ENCODE results near the gene SFT2D1. TPM values are rescaled to one million over a fixed set of nuclear protein-coding genes. Genes with fewer than 3 reads are reported as not detected.

SFT2D1 gene
- total RNA-seq, 1 donor from 2014 or later = 49.5 TPM

DNA sequence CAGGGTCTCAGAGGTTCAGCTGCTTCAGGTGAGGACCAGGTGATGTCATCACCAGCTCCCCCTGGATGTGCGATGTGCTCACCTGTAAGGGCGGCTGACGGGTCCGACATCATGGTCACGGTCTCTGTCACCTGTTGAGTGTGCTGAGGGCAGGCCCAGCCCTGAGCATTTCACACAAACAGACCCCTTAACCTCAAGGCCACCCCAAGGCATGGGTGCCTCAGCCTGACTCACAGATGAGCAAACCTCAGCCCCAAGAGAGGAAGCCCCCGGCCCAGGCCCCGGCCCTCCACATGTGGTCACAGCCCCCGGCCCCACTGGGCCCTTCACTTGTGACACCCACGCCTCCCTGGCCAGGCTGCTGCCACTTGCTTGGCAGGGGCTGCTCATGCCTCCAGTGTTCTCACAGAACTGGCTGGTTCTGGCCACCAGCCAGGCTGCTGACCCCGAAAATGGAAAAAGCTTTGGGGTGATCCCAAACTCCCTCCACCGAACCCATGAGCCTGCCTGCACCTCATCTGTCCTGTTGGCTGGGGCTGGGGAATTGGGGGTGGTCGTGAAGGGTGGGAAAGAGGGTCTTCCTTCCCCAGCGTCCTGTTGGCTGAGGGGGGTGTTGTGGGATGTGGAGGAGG is 67.5 kb downstream of the SFT2D1 start:
- CTCF ChIA-PET = interaction anchor here (0.6 to 1.7 kb wide), 5 partner anchors 11 to 126 kb away, joined by 3 to 13 read pairs (median 4); no protein-coding TSS in a partner anchor
- POLR2A ChIA-PET = no interaction called here
- ATAC-seq (ENCODE audit: low read depth) (no peak), DNase-seq (no peak)
- intact Hi-C loops (cut with micrococcal nuclease) = loop anchor here (1.0 to 5.0 kb wide), 6 partner anchors 38 to 352 kb away; partner anchors contain the start of gene RPS6KA2
- Mint-ChIP-seq H3K9me3 (no peaks in the 10 kb centered on the region), H3K27ac (no peak overlapping the region), H3K4me1 (peaks cover 8% of the 10 kb centered on the region), H3K4me3 (no peak overlapping the region), H3K27me3 (peaks cover 3% of the 10 kb centered on the region), H3K36me3 (ENCODE audit: low read depth) (no peaks in the 10 kb centered on the region)
- no peak for TF ChIP-seq CTCF (IDR thresholded peaks at IDR 0.05)

DNA sequence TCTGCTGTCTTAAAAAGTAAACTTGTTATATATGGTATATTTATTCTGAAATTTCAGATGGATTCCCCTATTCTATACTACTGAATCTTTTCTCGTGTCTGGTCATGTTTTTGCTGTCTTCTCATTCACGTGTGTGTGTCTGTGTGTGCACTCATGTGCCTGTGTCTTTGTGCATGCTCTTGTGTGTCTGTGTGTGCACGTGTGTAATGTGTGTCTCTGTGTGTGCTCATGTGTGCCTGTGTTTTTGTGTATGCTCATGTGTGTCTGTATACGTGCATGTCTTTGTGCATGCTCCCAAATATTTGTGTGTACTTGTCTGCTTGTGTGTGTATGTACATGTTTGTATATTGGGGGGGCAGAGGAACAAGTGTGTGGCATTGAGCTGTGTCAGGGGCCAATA is 68.2 kb downstream of the SFT2D1 start:
- CTCF ChIA-PET = interaction anchor here (1.0 to 1.7 kb wide), 3 partner anchors 12 to 127 kb away, joined by 3 to 13 read pairs (median 4); no protein-coding TSS in a partner anchor
- no peak overlapping the region for H3K4me3 Mint-ChIP-seq
- no peak overlapping the region for H3K27ac Mint-ChIP-seq
- no peak for DNase-seq
- TF ChIP-seq CTCF (IDR thresholded peaks at IDR 0.05) = no peak
- intact Hi-C loops (cut with micrococcal nuclease) = no loop called here
- peaks cover 3% of the 10 kb centered on the region for H3K27me3 Mint-ChIP-seq
- peaks cover 8% of the 10 kb centered on the region for H3K4me1 Mint-ChIP-seq
- H3K36me3 Mint-ChIP-seq (ENCODE audit: low read depth) = no peaks in the 10 kb centered on the region
- H3K9me3 Mint-ChIP-seq = no peaks in the 10 kb centered on the region
- POLR2A ChIA-PET = no interaction called here
- ATAC-seq (ENCODE audit: low read depth) = no peak

DNA sequence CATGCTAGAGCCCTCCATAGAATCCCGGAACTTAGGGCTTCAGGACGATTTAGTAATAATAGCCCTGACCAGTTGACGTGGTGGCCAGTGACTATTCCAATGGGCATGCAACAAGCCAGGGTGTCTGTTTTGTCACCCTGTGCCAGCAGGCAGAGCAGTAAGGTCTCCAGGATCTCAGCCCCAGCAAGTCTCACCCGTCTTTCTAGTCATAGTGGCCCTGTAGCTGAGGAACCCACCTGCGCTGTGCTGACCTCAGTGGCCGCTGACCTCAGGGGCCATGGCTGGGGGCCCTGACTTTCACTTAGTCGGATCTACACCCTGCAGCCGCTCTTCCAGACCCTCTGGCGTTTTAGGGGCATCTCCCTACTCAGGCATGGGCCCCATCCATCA is 71.0 kb downstream of the SFT2D1 start:
- Mint-ChIP-seq H3K27me3 (peaks cover 3% of the 10 kb centered on the region), H3K9me3 (no peaks in the 10 kb centered on the region), H3K27ac (no peak overlapping the region), H3K4me3 (no peak overlapping the region), H3K4me1 (peaks cover 6% of the 10 kb centered on the region), H3K36me3 (ENCODE audit: low read depth) (no peaks in the 10 kb centered on the region)
- intact Hi-C loops (cut with micrococcal nuclease) = no loop called here
- DNase-seq = no peak
- TF ChIP-seq CTCF (IDR thresholded peaks at IDR 0.05) = no peak
- ChIA-PET CTCF (no interaction called here), POLR2A (no interaction called here)
- ATAC-seq (ENCODE audit: low read depth) = no peak

DNA sequence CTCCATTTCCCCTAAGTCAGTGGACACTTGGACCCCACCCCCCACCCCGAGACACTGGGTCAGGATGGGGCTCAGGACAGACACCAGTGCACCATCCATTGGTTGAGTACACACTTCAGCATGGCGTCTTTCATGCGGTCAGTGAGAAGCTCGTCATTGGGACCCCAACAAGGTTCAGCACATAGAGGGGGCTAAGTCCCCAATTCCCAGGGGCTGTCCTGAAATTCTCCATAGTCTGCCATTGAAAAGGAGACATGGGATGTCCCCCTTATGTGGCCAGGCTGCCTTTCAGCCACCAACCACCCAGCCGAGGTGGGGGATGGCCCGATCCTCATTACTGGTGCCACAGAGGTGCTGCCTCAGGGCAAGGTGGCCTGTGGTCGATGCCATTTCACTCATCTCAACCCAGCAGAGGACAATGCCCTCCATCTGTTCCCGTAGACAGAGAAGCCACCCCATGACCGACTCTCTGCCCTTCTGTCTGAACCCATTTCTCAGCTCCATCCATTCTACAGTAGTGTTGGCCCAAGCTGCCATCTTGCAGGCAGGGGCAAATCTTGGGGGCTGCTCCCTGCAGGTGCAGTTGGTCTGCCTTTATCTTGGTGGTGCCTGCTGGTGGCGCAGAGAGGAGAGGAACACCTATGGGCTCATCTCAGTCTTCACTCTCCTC is 71.5 kb downstream of the SFT2D1 start:
- no peak for TF ChIP-seq CTCF (IDR thresholded peaks at IDR 0.05)
- DNase-seq (no peak), ATAC-seq (ENCODE audit: low read depth) (no peak)
- ChIA-PET CTCF (no interaction called here), POLR2A (no interaction called here)
- no peaks in the 10 kb centered on the region for H3K9me3 Mint-ChIP-seq
- no peaks in the 10 kb centered on the region for H3K36me3 Mint-ChIP-seq (ENCODE audit: low read depth)
- peaks cover 3% of the 10 kb centered on the region for H3K27me3 Mint-ChIP-seq
- peaks cover 4% of the 10 kb centered on the region for H3K4me1 Mint-ChIP-seq
- intact Hi-C loops (cut with micrococcal nuclease) = no loop called here
- no peak overlapping the region for H3K27ac Mint-ChIP-seq
- H3K4me3 Mint-ChIP-seq = no peak overlapping the region

Other genes with a start within 250 kb of the SFT2D1 start
- gene TBXT, start 174.7 kb downstream of the SFT2D1 start, total RNA-seq = 0.10 and 0.24 TPM in 2 replicates
- 0.10 TPM in 1 of 2 replicates, not detected in the other for gene PRR18, start 34.2 kb downstream of the SFT2D1 start, total RNA-seq
- gene MPC1, start 40.4 kb upstream of the SFT2D1 start, total RNA-seq = 16.7 and 17.3 TPM in 2 replicates
- 1.8 and 2.3 TPM in 2 replicates for gene RAMACL, start 244.1 kb upstream of the SFT2D1 start, total RNA-seq

All from activated B cell treated with CpG ODN at 0.5 μM for 24 hours (primary cell).